HG03060 (cell line): ENCODE results near the gene TDRD1.

Experiments used
- ATAC-seq: cut with Tn5 transposase; IDR thresholded peaks from one replicate; pipeline ENCODE4 v1.9.1; 2021; ENCODE audit warnings: low read depth, moderate number of reproducible peaks; ENCODE audit not compliant: unreplicated experiment

Gene TDRD1

DNA sequence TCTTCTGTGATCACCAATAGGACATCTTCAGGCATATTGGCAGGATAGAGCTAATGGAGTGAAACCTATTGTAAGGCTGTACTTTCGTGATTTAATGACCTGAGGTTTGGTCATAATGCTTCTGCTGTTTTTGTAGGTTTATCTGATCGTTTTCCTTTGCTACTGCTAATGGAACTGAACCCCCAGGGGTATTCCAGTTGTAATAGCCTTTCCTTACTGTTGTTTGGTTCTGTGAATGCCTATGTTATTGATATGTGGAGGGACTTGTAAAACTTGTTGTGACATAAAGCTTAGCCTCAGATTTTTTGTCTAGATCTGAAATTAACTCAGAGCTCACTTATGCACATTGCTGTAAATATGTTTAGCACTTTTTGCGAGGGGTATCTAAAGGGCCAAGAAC is 49.0 kb downstream of the TDRD1 start:
- ATAC-seq: no peak

DNA sequence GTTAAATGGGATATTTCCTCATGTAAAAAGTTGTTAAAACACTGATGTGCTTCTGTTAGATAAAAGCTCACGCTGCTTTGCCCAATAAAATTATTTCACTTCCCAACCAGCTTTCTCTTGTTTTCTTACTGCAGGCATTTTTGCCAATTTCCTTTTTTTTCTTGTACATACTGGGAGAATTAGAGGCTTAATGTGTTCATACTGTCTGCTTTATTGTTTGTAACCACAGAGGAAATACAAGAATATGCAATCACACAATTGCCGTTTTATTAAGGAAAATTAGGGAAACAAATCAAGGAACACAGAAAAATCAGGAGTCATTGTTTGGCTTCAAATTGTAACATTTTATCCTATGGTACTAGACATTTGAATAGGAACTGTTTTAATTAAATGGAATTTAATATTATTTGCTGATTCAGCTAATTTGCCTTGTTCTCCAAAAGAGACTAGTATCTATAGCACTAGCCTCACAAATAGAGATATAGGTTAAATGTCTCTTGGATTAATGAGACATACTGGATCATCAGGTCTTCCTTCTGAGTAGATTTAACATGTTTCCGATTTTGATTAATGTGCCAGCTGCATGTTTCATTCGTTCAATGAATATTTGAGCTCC is 53.5 kb downstream of the TDRD1 start:
- no peak for ATAC-seq

- no peak for ATAC-seq
Measured at GRCh38 chr10:114233482-114233881, 54.3 kb downstream of the TDRD1 start.

- no peak for ATAC-seq
Measured at GRCh38 chr10:114234132-114234531, 55.0 kb downstream of the TDRD1 start.

GRCh38 chr10:114239117-114239993 is 60.2 kb downstream of the TDRD1 start, which contains the start of gene VWA2:
TSS of gene VWA2 (plus strand) at chr10:114239254. CDS start at chr10:114248714, 9,460 bp downstream.
- ATAC-seq: no peak

- no peak for ATAC-seq
Measured at GRCh38 chr10:114239994-114240345, 60.8 kb downstream of the TDRD1 start.

- no peak for ATAC-seq
Measured at GRCh38 chr10:114242235-114242634, 63.1 kb downstream of the TDRD1 start.

DNA sequence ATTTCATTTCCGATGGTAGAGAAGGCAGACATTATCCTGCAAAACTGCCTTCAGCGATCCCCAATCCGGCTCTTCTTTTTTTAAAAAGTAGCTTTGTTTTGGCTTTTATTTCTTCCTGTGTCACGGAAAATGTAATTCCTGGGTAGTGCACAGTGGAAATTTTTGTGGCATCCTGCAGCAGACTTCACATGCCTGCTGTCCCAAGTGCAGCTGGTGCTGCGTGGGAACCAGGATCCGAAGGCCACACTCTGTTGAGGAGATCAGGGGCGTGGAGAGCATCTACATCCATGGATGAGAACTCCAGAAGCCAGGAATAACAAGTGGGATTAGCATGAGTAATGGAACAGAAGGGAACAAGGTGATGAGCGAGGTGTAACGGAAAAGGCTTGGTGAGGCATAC is 64.5 kb downstream of the TDRD1 start:
- no peak for ATAC-seq

DNA sequence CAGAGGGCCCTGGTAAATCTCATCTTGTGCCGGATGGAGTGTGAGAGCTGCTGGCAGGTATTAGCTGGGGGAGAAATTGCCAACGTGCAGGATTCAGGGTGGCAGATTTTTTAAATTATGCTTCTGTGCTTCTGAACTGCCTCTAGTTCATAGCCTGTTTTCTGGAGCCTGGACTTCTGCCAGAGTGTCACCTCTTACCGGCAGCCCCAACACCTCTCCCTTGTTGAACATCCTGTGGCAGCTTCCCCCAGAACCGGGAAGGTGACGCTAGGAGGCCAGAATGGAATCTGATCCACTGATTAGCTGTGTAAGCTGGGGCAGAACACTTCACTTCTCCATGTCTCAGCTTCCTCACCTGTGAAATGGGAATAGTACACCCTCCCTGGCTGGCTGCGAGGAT is 65.0 kb downstream of the TDRD1 start:
- ATAC-seq: no peak

- no peak for ATAC-seq
Measured at GRCh38 chr10:114245121-114245791, 66.1 kb downstream of the TDRD1 start.

DNA sequence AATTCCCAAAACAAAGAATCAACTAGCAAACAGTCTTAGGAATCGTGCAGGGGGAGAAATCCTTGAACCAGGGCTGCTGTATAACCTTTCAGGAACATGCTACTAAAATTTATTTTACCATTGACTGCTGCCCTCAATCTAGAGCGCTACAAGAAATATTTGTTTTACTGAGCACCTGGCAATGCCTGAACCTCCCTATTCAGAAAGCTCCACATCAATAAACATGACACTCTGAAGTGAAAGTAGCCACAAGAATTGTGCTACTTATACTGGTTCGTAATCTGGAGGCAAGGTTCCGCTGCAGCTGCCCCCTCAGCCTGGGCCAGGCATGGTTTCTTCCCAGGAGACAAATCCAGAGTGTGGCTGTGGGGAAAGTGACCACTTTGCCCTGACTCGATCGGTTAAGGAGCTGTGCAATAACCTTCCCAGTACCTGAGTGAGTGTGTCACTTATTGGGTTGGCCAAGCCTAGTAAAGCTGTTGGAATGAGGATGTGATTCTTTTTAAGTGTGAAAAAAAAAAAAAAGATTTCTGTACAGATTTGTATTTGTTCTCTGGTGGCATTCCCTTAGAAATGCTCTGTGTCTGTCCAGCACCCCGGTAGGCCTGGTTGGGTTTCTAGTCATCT is 67.6 kb downstream of the TDRD1 start:
- no peak for ATAC-seq

GRCh38 chr10:114250236-114250635 is 71.1 kb downstream of the TDRD1 start:
- ATAC-seq: no peak

- ATAC-seq: no peak
Measured at GRCh38 chr10:114250716-114251115, 71.6 kb downstream of the TDRD1 start.

GRCh38 chr10:114252092-114252491 is 72.9 kb downstream of the TDRD1 start:
- no peak for ATAC-seq

DNA sequence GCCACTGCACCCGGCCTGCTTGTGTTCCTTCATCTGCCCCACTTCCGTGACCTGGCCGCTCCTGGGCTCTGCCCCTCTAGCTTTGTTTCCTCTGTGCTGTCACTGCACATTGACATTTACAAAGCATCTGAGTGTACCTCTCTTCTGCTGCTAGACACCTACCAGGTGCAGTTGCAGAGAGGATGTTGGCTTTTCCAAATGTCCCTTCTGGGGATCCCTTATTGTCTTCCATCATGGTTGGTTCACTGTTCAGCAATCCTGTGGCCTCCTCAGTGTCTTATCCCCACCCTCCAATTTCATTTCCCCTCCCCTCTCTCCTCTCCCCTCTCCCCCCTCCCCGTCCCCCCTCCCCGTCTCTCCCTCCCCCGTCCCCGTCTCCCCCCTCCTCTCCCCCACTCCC is 73.7 kb downstream of the TDRD1 start:
- ATAC-seq: no peak

DNA sequence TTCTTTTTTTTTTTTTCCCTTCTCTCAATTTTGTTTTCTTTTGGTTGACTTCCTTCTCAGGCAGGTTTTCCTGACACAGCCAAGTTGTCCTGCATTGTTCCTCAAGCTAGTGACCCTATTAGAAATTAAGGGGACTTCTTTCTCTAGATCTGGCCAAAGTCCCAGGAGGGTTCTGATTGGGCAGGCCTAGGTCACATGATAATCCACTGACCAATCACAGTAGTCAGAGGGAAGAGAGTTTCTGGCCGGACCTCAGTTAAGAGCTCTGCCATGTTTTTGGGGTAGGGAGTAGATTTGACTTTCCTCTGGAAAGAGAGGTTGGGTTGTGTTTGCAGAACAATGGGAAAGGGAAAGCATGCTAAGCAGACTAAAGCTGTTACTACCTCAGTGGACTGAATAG is 76.1 kb downstream of the TDRD1 start:
- ATAC-seq: no peak

GRCh38 chr10:114256008-114256765 is 77.0 kb downstream of the TDRD1 start:
- ATAC-seq: no peak

DNA sequence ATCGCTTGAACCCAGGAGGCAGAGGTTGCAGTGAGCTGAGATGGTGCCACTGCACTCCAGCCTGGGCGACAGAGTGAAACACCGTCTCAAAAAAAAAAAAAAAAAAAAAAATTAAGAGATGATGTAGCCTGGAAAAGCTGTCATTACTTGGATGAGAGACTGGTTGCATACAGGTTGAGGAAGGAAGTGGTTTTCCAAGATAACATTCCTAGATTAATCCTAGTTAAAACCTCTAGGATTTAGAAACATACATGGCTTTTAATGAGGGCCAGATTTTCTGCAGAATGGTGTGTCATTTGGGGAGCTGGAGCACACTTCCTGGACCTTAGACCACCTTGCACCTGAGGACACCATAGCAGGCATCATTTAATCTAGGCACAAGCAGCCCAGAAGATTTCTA is 77.7 kb downstream of the TDRD1 start:
- no peak for ATAC-seq

DNA sequence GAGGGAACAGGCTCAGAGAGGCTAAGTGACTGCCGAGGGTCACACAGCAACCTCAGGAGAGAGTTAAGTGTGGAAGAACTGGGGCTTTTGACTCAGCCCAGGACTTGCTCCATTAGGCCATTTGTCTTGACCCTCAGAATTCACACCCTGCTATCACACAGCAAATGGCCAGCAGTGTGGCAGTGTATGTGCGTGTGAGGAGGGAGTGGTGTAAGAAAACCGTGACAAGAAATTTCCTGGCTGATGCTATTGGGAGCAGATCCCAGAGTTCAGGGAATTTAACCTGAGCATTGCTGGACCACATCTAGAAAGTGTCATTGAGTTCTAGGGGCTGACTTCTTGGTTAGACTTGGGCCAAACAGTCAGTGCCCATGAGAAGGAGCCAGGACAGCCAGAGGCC is 78.3 kb downstream of the TDRD1 start:
- no peak for ATAC-seq

- no peak for ATAC-seq
Measured at GRCh38 chr10:114258274-114258840, 79.2 kb downstream of the TDRD1 start.
